ENCODE results near the gene CBR3.

The CBR3 gene

DNA sequence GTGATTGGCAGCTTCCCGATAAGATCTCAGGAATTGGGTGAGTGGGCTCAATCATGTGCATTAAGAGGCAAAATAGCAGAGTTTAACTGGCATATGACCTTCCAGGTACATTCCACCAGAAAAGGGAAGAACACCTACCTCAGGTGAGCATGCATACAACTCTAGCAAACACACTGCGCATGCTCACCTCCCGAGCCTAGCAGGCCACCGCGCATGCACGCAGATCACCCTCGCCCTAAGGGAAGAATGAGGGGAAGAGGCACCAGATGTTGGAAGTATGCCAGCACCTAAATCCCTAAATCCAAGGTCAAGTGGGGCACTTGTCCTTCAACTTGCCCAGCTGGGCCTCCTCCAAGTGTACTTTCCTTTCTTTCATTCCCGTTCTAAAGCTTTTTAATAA lies 23.6 kb upstream of the CBR3 start (continued):
- no peak for TF ChIP-seq RARB (CRISPR knock-in tag; IDR thresholded peaks at IDR 0.05)
- no peak for TF ChIP-seq PPARA (CRISPR knock-in tag; IDR thresholded peaks at IDR 0.05; ENCODE audit: borderline replicate concordance)
- TF ChIP-seq ARNTL (CRISPR knock-in tag; IDR thresholded peaks at IDR 0.05; ENCODE audit: borderline replicate concordance, low read depth): no peak
- TF ChIP-seq, protein P1, sequence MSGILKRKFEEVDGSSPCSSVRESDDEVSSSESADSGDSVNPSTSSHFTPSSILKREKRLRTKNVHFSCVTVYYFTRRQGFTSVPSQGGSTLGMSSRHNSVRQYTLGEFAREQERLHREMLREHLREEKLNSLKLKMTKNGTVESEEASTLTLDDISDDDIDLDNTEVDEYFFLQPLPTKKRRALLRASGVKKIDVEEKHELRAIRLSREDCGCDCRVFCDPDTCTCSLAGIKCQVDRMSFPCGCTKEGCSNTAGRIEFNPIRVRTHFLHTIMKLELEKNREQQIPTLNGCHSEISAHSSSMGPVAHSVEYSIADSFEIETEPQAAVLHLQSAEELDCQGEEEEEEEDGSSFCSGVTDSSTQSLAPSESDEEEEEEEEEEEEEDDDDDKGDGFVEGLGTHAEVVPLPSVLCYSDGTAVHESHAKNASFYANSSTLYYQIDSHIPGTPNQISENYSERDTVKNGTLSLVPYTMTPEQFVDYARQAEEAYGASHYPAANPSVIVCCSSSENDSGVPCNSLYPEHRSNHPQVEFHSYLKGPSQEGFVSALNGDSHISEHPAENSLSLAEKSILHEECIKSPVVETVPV (CRISPR knock-in tag; IDR thresholded peaks at IDR 0.05): no peak
- no peak for TF ChIP-seq ESRRG (CRISPR knock-in tag; IDR thresholded peaks at IDR 0.05)
- TF ChIP-seq ISL1 (CRISPR knock-in tag; IDR thresholded peaks at IDR 0.05): no peak

DNA sequence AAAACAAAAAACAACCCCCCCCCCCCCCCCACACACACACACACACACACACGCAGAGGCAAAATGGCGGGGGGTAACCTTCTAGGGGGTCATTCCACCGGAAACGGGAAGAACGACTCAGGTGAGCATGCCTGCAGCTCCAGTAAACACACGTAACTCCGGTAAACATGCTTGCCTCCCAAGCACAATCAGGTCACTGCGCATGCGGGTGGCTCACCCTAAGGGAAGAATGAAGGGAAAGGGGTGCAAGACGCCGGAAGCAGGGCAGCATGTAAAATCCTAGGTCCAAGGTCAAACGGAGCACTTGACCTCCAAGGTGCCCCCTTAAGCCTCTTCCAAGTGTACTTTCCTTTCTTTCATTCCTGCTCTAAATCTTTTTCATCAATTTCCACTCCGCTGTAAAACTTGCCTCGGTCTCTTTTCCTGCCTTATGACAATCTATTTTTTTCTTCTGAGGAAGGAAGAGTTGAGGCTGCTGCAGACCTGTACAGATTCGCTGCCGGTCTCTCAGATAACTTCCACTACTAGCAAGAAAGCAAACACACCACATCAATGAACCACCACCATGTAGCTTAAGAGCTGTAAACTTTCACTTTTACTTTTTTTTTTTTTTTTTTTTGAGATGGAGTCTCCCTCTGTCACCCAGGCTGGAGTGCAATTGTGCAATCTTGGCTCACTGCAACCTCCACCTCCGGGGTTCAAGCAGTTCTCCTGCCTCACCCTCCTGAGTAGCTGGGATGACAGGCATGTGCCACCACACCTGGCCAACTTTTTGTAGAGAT lies 21.0 kb upstream of the CBR3 start:
- TF ChIP-seq ZFP30 (CRISPR knock-in tag; IDR thresholded peaks at IDR 0.05): no peak
- no peak for TF ChIP-seq BACH2 (CRISPR knock-in tag; IDR thresholded peaks at IDR 0.05; ENCODE audit: borderline replicate concordance)
- TF ChIP-seq TOX (CRISPR knock-in tag; IDR thresholded peaks at IDR 0.05; ENCODE audit: borderline replicate concordance): no peak
- no peak for TF ChIP-seq SNAI2 (CRISPR knock-in tag; IDR thresholded peaks at IDR 0.05)
- no peak for TF ChIP-seq RARB (CRISPR knock-in tag; IDR thresholded peaks at IDR 0.05)
- no peak for TF ChIP-seq GLIS3 (CRISPR knock-in tag; IDR thresholded peaks at IDR 0.05)
- TF ChIP-seq PPARA (CRISPR knock-in tag; IDR thresholded peaks at IDR 0.05; ENCODE audit: borderline replicate concordance): no peak
- ATAC-seq: no peak

DNA sequence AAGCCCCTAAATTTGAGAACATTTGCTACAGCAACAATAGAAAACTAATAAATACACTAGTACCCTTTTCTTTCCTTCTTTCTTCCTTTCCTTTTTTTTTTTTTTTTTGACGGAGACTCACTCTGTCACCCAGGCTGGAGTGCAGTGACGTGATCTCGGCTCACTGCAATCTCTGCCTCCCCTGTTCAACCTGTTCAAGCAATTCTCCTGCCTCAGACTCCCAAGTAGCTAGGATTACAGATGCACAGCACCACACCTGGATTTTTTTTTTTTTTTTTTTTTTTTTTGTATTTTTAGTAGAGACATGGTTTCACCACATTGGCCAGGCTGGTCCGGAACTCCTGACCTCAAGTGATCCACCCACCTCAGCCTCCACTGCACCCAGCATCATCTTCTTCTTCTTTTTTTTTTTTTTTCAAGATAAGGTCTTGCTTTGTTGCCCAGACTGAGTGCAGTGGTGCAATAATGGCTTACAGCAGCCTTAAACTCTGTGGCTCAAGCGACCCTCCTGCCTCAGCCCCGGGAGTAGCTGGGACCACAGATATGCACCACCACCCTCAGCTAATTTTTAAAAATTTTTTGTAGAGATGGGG lies 19.6 kb upstream of the CBR3 start:
- ATAC-seq: no peak
- TF ChIP-seq ISL1 (CRISPR knock-in tag; IDR thresholded peaks at IDR 0.05) (no peak), ZC3H10 (CRISPR knock-in tag; IDR thresholded peaks at IDR 0.05) (no peak), PPARA (CRISPR knock-in tag; IDR thresholded peaks at IDR 0.05; ENCODE audit: borderline replicate concordance) (no peak), BACH2 (CRISPR knock-in tag; IDR thresholded peaks at IDR 0.05; ENCODE audit: borderline replicate concordance) (no peak), ZNF70 (CRISPR knock-in tag; IDR thresholded peaks at IDR 0.05) (no peak), TOX (CRISPR knock-in tag; IDR thresholded peaks at IDR 0.05; ENCODE audit: borderline replicate concordance) (no peak), GLIS3 (CRISPR knock-in tag; IDR thresholded peaks at IDR 0.05) (no peak), ZNF565 (CRISPR knock-in tag; conservative IDR thresholded peaks at IDR 0.05; ENCODE audit: low read depth) (no peak), RARB (CRISPR knock-in tag; IDR thresholded peaks at IDR 0.05) (no peak), ARNTL (CRISPR knock-in tag; IDR thresholded peaks at IDR 0.05; ENCODE audit: borderline replicate concordance, low read depth) (no peak), OSR1 (CRISPR knock-in tag; IDR thresholded peaks at IDR 0.05) (no peak), SNAI2 (CRISPR knock-in tag; IDR thresholded peaks at IDR 0.05) (no peak), ZFP30 (CRISPR knock-in tag; IDR thresholded peaks at IDR 0.05) (no peak), ZFP3 (CRISPR knock-in tag; IDR thresholded peaks at IDR 0.05) (no peak), ESRRG (CRISPR knock-in tag; IDR thresholded peaks at IDR 0.05) (no peak), CSDC2 (CRISPR knock-in tag; IDR thresholded peaks at IDR 0.05) (no peak)
- TF ChIP-seq, protein P2, sequence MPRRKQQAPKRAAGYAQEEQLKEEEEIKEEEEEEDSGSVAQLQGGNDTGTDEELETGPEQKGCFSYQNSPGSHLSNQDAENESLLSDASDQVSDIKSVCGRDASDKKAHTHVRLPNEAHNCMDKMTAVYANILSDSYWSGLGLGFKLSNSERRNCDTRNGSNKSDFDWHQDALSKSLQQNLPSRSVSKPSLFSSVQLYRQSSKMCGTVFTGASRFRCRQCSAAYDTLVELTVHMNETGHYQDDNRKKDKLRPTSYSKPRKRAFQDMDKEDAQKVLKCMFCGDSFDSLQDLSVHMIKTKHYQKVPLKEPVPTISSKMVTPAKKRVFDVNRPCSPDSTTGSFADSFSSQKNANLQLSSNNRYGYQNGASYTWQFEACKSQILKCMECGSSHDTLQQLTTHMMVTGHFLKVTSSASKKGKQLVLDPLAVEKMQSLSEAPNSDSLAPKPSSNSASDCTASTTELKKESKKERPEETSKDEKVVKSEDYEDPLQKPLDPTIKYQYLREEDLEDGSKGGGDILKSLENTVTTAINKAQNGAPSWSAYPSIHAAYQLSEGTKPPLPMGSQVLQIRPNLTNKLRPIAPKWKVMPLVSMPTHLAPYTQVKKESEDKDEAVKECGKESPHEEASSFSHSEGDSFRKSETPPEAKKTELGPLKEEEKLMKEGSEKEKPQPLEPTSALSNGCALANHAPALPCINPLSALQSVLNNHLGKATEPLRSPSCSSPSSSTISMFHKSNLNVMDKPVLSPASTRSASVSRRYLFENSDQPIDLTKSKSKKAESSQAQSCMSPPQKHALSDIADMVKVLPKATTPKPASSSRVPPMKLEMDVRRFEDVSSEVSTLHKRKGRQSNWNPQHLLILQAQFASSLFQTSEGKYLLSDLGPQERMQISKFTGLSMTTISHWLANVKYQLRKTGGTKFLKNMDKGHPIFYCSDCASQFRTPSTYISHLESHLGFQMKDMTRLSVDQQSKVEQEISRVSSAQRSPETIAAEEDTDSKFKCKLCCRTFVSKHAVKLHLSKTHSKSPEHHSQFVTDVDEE (CRISPR knock-in tag; IDR thresholded peaks at IDR 0.05): no peak
- TF ChIP-seq, protein P3, sequence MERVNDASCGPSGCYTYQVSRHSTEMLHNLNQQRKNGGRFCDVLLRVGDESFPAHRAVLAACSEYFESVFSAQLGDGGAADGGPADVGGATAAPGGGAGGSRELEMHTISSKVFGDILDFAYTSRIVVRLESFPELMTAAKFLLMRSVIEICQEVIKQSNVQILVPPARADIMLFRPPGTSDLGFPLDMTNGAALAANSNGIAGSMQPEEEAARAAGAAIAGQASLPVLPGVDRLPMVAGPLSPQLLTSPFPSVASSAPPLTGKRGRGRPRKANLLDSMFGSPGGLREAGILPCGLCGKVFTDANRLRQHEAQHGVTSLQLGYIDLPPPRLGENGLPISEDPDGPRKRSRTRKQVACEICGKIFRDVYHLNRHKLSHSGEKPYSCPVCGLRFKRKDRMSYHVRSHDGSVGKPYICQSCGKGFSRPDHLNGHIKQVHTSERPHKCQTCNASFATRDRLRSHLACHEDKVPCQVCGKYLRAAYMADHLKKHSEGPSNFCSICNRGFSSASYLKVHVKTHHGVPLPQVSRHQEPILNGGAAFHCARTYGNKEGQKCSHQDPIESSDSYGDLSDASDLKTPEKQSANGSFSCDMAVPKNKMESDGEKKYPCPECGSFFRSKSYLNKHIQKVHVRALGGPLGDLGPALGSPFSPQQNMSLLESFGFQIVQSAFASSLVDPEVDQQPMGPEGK (CRISPR knock-in tag; IDR thresholded peaks at IDR 0.05; ENCODE audit: borderline replicate concordance): no peak
- TF ChIP-seq, protein P4, sequence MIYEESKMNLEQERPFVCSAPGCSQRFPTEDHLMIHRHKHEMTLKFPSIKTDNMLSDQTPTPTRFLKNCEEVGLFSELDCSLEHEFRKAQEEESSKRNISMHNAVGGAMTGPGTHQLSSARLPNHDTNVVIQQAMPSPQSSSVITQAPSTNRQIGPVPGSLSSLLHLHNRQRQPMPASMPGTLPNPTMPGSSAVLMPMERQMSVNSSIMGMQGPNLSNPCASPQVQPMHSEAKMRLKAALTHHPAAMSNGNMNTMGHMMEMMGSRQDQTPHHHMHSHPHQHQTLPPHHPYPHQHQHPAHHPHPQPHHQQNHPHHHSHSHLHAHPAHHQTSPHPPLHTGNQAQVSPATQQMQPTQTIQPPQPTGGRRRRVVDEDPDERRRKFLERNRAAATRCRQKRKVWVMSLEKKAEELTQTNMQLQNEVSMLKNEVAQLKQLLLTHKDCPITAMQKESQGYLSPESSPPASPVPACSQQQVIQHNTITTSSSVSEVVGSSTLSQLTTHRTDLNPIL (CRISPR knock-in tag; IDR thresholded peaks at IDR 0.05; ENCODE audit: low read depth): no peak
- TF ChIP-seq, protein P1 (CRISPR knock-in tag; IDR thresholded peaks at IDR 0.05): no peak

All from SK-N-SH treated with all-trans-retinoic acid at 6 μM for 48 hours (cell line).